Glomerular visceral epithelial cell (primary cell): Measurements from ENCODE around the gene PIAS1.
"Not testable (repeated sequence)": the region's sequence is repeated elsewhere in the genome, so short reads cannot be mapped to it uniquely, and the experiment has no call there.

Source experiments
- DNase-seq: peaks from one replicate; pipeline ENCODE4 v3.0.0-alpha.2; 2016; ENCODE audit errors: extremely low spot score

Gene PIAS1

DNA sequence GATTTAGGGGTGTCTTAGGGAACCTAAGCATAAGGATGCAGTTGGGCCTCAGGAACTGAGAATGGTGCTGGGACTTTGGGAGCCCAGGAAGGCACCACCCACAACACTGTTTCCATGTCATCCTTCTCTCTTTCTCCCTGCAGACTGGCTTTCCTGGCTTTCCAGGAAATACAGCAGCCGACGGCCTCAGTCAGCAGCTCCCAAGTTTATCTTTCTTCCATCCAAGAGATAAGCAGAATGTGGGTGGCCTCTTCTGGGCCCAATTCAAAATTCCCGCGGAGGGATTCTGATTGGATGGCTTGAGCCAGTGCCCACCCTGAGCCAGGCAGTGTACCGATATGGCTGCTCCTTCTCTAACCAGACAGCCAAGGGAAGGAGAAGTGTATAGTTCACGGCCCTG is 179.9 kb downstream of the PIAS1 start:
- DNase-seq = no peak

GRCh38 chr15:68234520-68234919 is 180.4 kb downstream of the PIAS1 start:
- not testable (repeated sequence) for DNase-seq

DNA sequence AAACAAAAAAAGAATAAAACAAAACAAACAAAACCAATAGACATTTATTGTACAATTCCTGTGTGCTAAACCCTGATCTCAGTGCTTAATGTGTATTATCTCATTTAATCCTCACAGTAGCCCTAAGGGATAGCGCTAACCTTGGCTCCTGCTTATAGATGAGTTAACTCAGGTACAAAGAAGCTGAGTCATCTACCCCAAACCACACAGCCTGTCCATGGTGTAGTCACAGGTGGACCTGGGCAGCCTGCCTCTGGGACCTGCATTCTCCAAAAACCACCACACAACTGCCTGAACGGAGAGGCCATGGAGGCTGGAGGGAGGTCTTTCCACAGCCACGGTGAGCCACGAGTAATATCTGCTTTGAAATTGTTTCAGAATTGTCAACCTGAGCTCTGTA is 180.9 kb downstream of the PIAS1 start:
- DNase-seq = no peak

GRCh38 chr15:68239025-68239424 is 184.9 kb downstream of the PIAS1 start:
- DNase-seq = no peak

- DNase-seq = no peak
These were observed 187.2 kb downstream of the PIAS1 start for GRCh38 chr15:68241088-68241935.
